22Rv1 (cell line): ENCODE data around the gene SELENON.

ENCODE experiments used
- CTCF ChIP-seq: fragments of 450-650 bp; IDR thresholded peaks from 2 replicates; pipeline ENCODE4 v1.5.1; 2017; ENCODE audit warnings: mild to moderate bottlenecking
- ZFX ChIP-seq: fragments of 450-650 bp; IDR thresholded peaks from 2 replicates; pipeline ENCODE4 v1.6.1; 2017; ENCODE audit warnings: antibody characterized with exemption, borderline replicate concordance

DNA sequence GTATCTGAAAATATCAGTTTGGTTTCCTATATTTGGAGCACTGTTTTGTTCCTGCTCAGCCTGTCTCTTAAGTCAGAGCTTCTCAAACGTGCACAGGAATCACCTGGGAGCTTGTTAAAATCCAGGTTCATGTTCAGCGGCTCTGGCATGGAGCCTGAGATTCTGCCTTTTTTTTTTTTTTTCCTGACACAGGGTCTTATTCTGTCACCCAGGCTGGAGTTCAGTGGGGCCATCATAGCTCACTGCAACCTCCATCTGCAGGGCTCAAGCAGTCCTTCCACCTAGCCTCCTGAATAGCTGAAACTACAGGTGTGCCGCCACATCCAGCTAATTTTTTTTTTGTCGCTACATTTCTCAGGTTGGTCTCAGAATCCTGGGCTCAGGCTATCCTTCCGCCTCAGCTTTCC is 12.2 kb upstream of the SELENON start:
- TF ChIP-seq CTCF (no peak), ZFX (no peak)
